ENCODE data around the gene ZNF618.
A peak's percentile ranks its signal among the peaks of the same experiment; 100 is the strongest.

ZNF618 gene

GRCh38 chr9:114006931-114007691, 131.0 kb downstream of the ZNF618 start:
- TF ChIP-seq, protein P1, sequence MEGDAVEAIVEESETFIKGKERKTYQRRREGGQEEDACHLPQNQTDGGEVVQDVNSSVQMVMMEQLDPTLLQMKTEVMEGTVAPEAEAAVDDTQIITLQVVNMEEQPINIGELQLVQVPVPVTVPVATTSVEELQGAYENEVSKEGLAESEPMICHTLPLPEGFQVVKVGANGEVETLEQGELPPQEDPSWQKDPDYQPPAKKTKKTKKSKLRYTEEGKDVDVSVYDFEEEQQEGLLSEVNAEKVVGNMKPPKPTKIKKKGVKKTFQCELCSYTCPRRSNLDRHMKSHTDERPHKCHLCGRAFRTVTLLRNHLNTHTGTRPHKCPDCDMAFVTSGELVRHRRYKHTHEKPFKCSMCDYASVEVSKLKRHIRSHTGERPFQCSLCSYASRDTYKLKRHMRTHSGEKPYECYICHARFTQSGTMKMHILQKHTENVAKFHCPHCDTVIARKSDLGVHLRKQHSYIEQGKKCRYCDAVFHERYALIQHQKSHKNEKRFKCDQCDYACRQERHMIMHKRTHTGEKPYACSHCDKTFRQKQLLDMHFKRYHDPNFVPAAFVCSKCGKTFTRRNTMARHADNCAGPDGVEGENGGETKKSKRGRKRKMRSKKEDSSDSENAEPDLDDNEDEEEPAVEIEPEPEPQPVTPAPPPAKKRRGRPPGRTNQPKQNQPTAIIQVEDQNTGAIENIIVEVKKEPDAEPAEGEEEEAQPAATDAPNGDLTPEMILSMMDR (conservative IDR thresholded peaks at IDR 0.05), result no peak
- peak overlapping the region; percentile 93; the same call in 1 of the 2 replicates for H3K27ac ChIP-seq

- peak overlapping the region; percentile 93 for H3K27ac ChIP-seq
- TF ChIP-seq, protein P1 (conservative IDR thresholded peaks at IDR 0.05), result no peak
Measured at GRCh38 chr9:114007991-114008666, 132.0 kb downstream of the ZNF618 start.

GRCh38 chr9:114008667-114009410, 132.7 kb downstream of the ZNF618 start:
- TF ChIP-seq, protein P1 (conservative IDR thresholded peaks at IDR 0.05), result no peak
- peak overlapping the region; percentile 93 for H3K27ac ChIP-seq

DNA sequence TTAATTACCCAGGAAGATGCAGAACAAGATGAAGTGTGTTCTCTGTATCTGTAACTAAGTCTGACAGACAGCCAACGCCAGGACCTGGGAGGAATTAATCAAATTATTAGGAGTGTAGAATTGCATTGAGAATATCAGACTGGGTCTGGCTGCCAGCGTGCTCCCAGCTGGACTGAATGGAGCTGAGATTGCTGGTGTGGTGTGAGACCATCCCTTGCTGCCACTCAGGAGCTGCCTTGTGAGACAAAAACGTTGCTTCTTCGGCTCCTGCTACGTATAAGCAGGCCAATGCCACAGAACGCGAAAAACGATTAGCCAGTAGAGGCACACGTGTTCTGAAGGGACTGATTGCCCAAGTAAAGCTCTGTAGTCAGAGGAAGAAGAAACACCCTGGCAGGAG, 135.2 kb downstream of the ZNF618 start:
- TF ChIP-seq, protein P1 (conservative IDR thresholded peaks at IDR 0.05), result no peak
- H3K27ac ChIP-seq, result peak overlapping the region; percentile 93

DNA sequence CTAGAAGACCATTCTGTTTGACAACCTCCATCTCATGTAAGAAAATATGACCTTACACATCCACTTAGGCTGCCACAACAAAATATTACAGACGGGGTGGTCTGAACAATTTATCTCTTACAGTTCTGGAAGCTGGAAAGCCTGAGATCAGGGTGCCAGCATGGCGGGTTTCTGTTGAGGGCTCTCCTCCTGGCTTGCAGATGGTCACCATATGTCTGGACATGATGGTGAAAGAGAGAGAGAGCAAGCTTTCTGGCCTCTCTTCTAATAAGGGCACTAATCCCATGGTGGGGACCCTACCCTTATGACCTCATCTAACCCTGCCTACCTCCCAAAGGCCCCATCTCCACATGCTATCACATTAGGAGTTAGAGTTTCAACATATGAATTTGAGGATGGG, 136.0 kb downstream of the ZNF618 start:
- TF ChIP-seq, protein P1 (conservative IDR thresholded peaks at IDR 0.05), result no peak

GRCh38 chr9:114014044-114014443, 137.9 kb downstream of the ZNF618 start:
- H3K27ac ChIP-seq, result no peak overlapping the region
- TF ChIP-seq, protein P1 (conservative IDR thresholded peaks at IDR 0.05), result no peak

More for the DNA sequence above, 136.0 kb downstream of the ZNF618 start:
- no peak overlapping the region for H3K27ac ChIP-seq

- TF ChIP-seq, protein P1 (conservative IDR thresholded peaks at IDR 0.05), result no peak
- H3K27ac ChIP-seq, result no peak overlapping the region
Measured at GRCh38 chr9:114015607-114016006, 139.5 kb downstream of the ZNF618 start.
